Lower lobe of right lung (tissue), 2 donors: Measurements from ENCODE around the gene PJA2. TPM values are rescaled to one million over a fixed set of nuclear protein-coding genes. Genes with fewer than 3 reads are reported as not detected.

Experiments used
- ATAC-seq, 2 donors: fragments of 200-7000 bp; cut with Tn5 transposase; one replicate each; pipeline ENCODE4 v1.9.1; 2020 to 2022; ENCODE audit warnings: mild to moderate bottlenecking in 2 of 2, moderate library complexity in 2 of 2
- DNase-seq: peaks from one replicate; pipeline ENCODE4 v3.0.0-alpha.2; 2020
- H3K27ac ChIP-seq: fragments of 200-600 bp; one replicate; pipeline ENCODE4 v1.8.0; 2022
- H3K27me3 ChIP-seq: fragments of 200-600 bp; one replicate; pipeline ENCODE4 v1.8.0; 2022; ENCODE audit warnings: low read depth
- H3K36me3 ChIP-seq: fragments of 200-600 bp; one replicate; pipeline ENCODE4 v1.8.0; 2022; ENCODE audit warnings: mild to moderate bottlenecking
- H3K4me1 ChIP-seq: fragments of 200-600 bp; one replicate; pipeline ENCODE4 v1.8.0; 2022
- H3K4me3 ChIP-seq: fragments of 200-600 bp; one replicate; pipeline ENCODE4 v1.8.0; 2022; ENCODE audit warnings: mild to moderate bottlenecking
- H3K9me3 ChIP-seq: fragments of 200-600 bp; one replicate; pipeline ENCODE4 v1.8.0; 2022
- CTCF ChIP-seq: fragments of 200-600 bp; IDR thresholded peaks from one replicate; pipeline ENCODE4 v1.8.0; 2022; ENCODE audit warnings: antibody characterized with exemption, mild to moderate bottlenecking
- intact Hi-C: fragments of 100-400 bp; cut with DNase I; formaldehyde crosslinking; loops from one replicate; pipeline ENCODE4 v1.11.0; 2022
- total RNA-seq: library from RNA; stranded (reverse); fragmentation: NEBNext Ultra II Directional; extraction: Animal tissue kit (Norgen Biotek cat#: 25700); gene quantifications from one replicate; pipeline ENCODE4 v1.2.1, GENCODE V29; 2021
- donor health status: DM: no; HTN: yes; CAD: no; lungs with severe emphysema.

PJA2 gene
- total RNA-seq, 1 donor from 2014 or later, result 84.0 TPM

GRCh38 chr5:109411627-109412026, 1.9 kb upstream of the PJA2 start:
- Histone ChIP-seq H3K27ac (peak overlapping the region; percentile 95), H3K9me3 (no peaks in the 10 kb centered on the region), H3K36me3 (no peaks in the 10 kb centered on the region), H3K4me3 (peak overlapping the region; percentile 72), H3K27me3 (no peaks in the 10 kb centered on the region), H3K4me1 (peaks cover 30% of the 10 kb centered on the region)
- no peak for ATAC-seq
- intact Hi-C loops, result no loop called here
- DNase-seq, result no peak
- TF ChIP-seq CTCF, result no peak

GRCh38 chr5:109411149-109411514, 1.4 kb upstream of the PJA2 start:
- no peaks in the 10 kb centered on the region for H3K9me3 ChIP-seq
- ATAC-seq, result no peak
- TF ChIP-seq CTCF, result no peak
- peak overlapping the region; percentile 95 for H3K27ac ChIP-seq
- no peaks in the 10 kb centered on the region for H3K36me3 ChIP-seq
- no peaks in the 10 kb centered on the region for H3K27me3 ChIP-seq
- intact Hi-C loops, result no loop called here
- H3K4me3 ChIP-seq, result peak overlapping the region; percentile 72
- H3K4me1 ChIP-seq, result peaks cover 34% of the 10 kb centered on the region
- DNase-seq, result no peak

- peak; percentile 87 for DNase-seq
- H3K4me1 ChIP-seq, result peaks cover 40% of the 10 kb centered on the region
- intact Hi-C loops, result no loop called here
- no peak for TF ChIP-seq CTCF
- peak overlapping the region; percentile 95 for H3K27ac ChIP-seq
- peak overlapping the region; percentile 72 for H3K4me3 ChIP-seq
- H3K27me3 ChIP-seq, result no peaks in the 10 kb centered on the region
- peak; percentile 69 for ATAC-seq
- no peaks in the 10 kb centered on the region for H3K9me3 ChIP-seq
- no peaks in the 10 kb centered on the region for H3K36me3 ChIP-seq
These were observed 795 bp upstream of the PJA2 start for GRCh38 chr5:109410389-109411148.

GRCh38 chr5:109408991-109409843, 557 bp downstream of the PJA2 start:
- no peaks in the 10 kb centered on the region for H3K9me3 ChIP-seq
- peak overlapping the region; percentile 95 for H3K27ac ChIP-seq
- no peaks in the 10 kb centered on the region for H3K27me3 ChIP-seq
- peaks cover 44% of the 10 kb centered on the region for H3K4me1 ChIP-seq
- intact Hi-C loops, result no loop called here
- peak overlapping the region; percentile 72 for H3K4me3 ChIP-seq
- peak; percentile 60 to 61 for ATAC-seq
- peak; percentile 83 for DNase-seq
- no peaks in the 10 kb centered on the region for H3K36me3 ChIP-seq
- TF ChIP-seq CTCF, result no peak

- Histone ChIP-seq H3K27me3 (no peaks in the 10 kb centered on the region), H3K36me3 (no peaks in the 10 kb centered on the region), H3K27ac (no peak overlapping the region), H3K9me3 (no peaks in the 10 kb centered on the region), H3K4me1 (peaks cover 48% of the 10 kb centered on the region), H3K4me3 (peak overlapping the region; percentile 72)
- DNase-seq (no peak), ATAC-seq (no peak)
- intact Hi-C loops, result no loop called here
- TF ChIP-seq CTCF, result no peak
These were observed 1.9 kb downstream of the PJA2 start for GRCh38 chr5:109407913-109408312.
